GM12878 (cell line): ENCODE data around the gene GRAMD1A. TPM values are rescaled to one million over a fixed set of nuclear protein-coding genes. Genes with fewer than 3 reads are reported as not detected.
A peak's percentile ranks its signal among the peaks of the same experiment; 100 is the strongest.

ENCODE experiments used
- ATAC-seq: fragments of 200-7000 bp; cut with Tn5 transposase; 3 replicates; pipeline ENCODE4 v1.9.1; 2020; ENCODE audit warnings: mild to moderate bottlenecking, moderate library complexity
- BruUV-seq: library from RNA; stranded (reverse); fragments of 400-500 nt; replicated peaks from 2 replicates; lab custom pipeline; 2021; lab: Mats Ljungman, UMichigan
- CTCF ChIA-PET: fragments of 300-600 bp; sonication (Branson Sonifier 250); formaldehyde crosslinking; extraction: SDS; loops from one replicate; lab custom pipeline; 2021; ENCODE audit warnings: inconsistent platforms; lab: Yijun Ruan, JAX
- POLR2A ChIA-PET: fragments of 350-600 bp; formaldehyde crosslinking; extraction: SDS; loops from one replicate; lab custom pipeline; 2021; ENCODE audit warnings: inconsistent platforms; lab: Charles Lee
- RAD21 ChIA-PET: fragments of 300-600 bp; sonication (Branson Sonifier 250); formaldehyde crosslinking; loops from one replicate; lab custom pipeline; 2023; ENCODE audit warnings: antibody characterized with exemption; ENCODE audit not compliant: unreplicated experiment; lab: Charles Lee
- SMC1A ChIA-PET: fragments of 300-600 bp; sonication (Branson Sonifier 250); formaldehyde crosslinking; loops from one replicate; lab custom pipeline; 2023; ENCODE audit not compliant: unreplicated experiment, uncharacterized antibody; lab: Charles Lee
- DNase-seq: peaks from one replicate; pipeline ENCODE4 v3.0.0-alpha.2; 2011; ENCODE audit warnings: low read depth, low spot score
- FAIRE-seq: peaks from 3 replicates; lab custom pipeline; 2011; peaks lifted over from hg19 to GRCh38; lab: Jason Lieb, UNC
- H2AFZ ChIP-seq: 2 replicates; pipeline ENCODE4 v1.6.0; 2011; ENCODE audit warnings: low read depth, low read length, control low read depth; ENCODE audit not compliant: control insufficient read depth
- H3K27ac ChIP-seq: 2 replicates; pipeline ENCODE4 v1.5.1; 2011; ENCODE audit warnings: control low read depth; ENCODE audit not compliant: control insufficient read depth, insufficient read depth
- H3K27me3 ChIP-seq, 2 experiments: replicated peaks in 1 of 2; 2 replicates each; pipeline versions ENCODE4 v1.6.0 to v1.6.1; 2011; ENCODE audit warnings: low read length in 1 of 2; ENCODE audit not compliant: control insufficient read depth in 2 of 2, insufficient read depth in 2 of 2
- H3K36me3 ChIP-seq, 2 experiments: 2 replicates each; pipeline ENCODE4 v1.5.1; 2011; ENCODE audit warnings: low read length in 1 of 2; ENCODE audit not compliant: control insufficient read depth in 2 of 2, insufficient read depth in 2 of 2
- H3K4me1 ChIP-seq: 2 replicates; pipeline ENCODE4 v1.6.1; 2011; ENCODE audit warnings: mild to moderate bottlenecking, low read length, moderate library complexity, mixed read lengths; ENCODE audit not compliant: control insufficient read depth, insufficient read depth
- H3K4me2 ChIP-seq: 2 replicates; pipeline ENCODE4 v1.6.0; 2011; ENCODE audit warnings: control low read depth; ENCODE audit not compliant: control insufficient read depth, insufficient read depth
- H3K4me3 ChIP-seq: fragments of 200-600 bp; sonication (generic); 2 replicates; pipeline ENCODE4 v1.5.1; 2016
- H3K79me2 ChIP-seq: 2 replicates; pipeline ENCODE4 v1.6.0; 2011; ENCODE audit warnings: low read length; ENCODE audit not compliant: control insufficient read depth, insufficient read depth
- H3K9ac ChIP-seq: 2 replicates; pipeline ENCODE4 v1.8.0; 2011; ENCODE audit warnings: low read length, control low read depth, mixed read lengths; ENCODE audit not compliant: control insufficient read depth, insufficient read depth
- H3K9me3 ChIP-seq: replicated peaks from 3 replicates; pipeline ENCODE4 v1.5.1; 2011; ENCODE audit warnings: mild to moderate bottlenecking, low read length; ENCODE audit not compliant: control insufficient read depth, insufficient read depth
- H4K20me1 ChIP-seq: 2 replicates; pipeline ENCODE4 v1.6.0; 2011; ENCODE audit not compliant: control insufficient read depth, insufficient read depth
- HDGF ChIP-seq: fragments of 450-650 bp; IDR thresholded peaks from 2 replicates; pipeline ENCODE4 v1.6.1; 2016; ENCODE audit warnings: antibody characterized with exemption
- PKNOX1 ChIP-seq: fragments of 450-650 bp; IDR thresholded peaks from 2 replicates; pipeline ENCODE4 v1.6.1; 2016; ENCODE audit warnings: mild to moderate bottlenecking
- WGBS: methylation state at CpG from one replicate; pipeline ENCODE4 v1.1.6; 2016; ENCODE audit warnings: low lambda C conversion rate; ENCODE audit not compliant: insufficient replicate concordance, insufficient coverage; ENCODE audit errors: missing lambda C conversion rate; 5-methylcytosine and 5-hydroxymethylcytosine counted together
- in situ Hi-C: fragments of 300-500 bp; cut with MboI; formaldehyde crosslinking; loops from 9 replicates; pipeline ENCODE4 v1.14.3; 2018; ENCODE audit warnings: mixed read lengths
- intact Hi-C: fragments of 100-400 bp; cut with micrococcal nuclease; formaldehyde crosslinking; loops from one replicate; pipeline ENCODE4 v1.14.2; 2022; ENCODE audit not compliant: unreplicated experiment
- polyA plus RNA-seq, 11 experiments: library from polyadenylated mRNA; depleted of rRNA in 4 of 11; unstranded in 6 of 11; stranded (reverse) in 5 of 11; fragments of >200 nt; fragmentation: Nextera tagmentation in 4 of 11; fragmentation: Illumina TruSeq in 1 of 11; extraction: Ambion mirVana in 4 of 11; extraction: Trizol in 1 of 11; gene quantifications; 1 replicate in 1 of 11; 2 replicates in 10 of 11; pipeline versions ENCODE4 v1.2.1 to v1.2.3, GENCODE V29; 2011 to 2016; ENCODE audit warnings: inconsistent platforms in 2 of 11, missing spikeins in 2 of 11, low read depth in 1 of 11
- total RNA-seq, 4 experiments: library from RNA; depleted of rRNA in 3 of 4; stranded (reverse); fragments of >200 nt in 3 of 4; fragmentation: Illumina TruSeq in 1 of 4; extraction: Trizol in 1 of 4; gene quantifications; 2 replicates each; pipeline versions ENCODE4 v1.2.1 to v1.2.3, GENCODE V29; 2013 to 2021

Gene GRAMD1A
- total and polyA plus RNA-seq, 10 of the 15 experiments (the other 5 are each of a cell fraction or from before 2014, with no cell fraction given) = 0.79 to 73.6 (median 35.3) TPM

- Histone ChIP-seq H3K4me2 (peak overlapping the region; percentile 81), H3K4me1 (peaks cover 4% of the 10 kb centered on the region), H3K79me2 (peaks cover 7% of the 10 kb centered on the region), H4K20me1 (no peaks in the 10 kb centered on the region), H3K27ac (no peak overlapping the region), H2AFZ (no peak overlapping the region), H3K4me3 (peak overlapping the region; percentile 80), H3K9ac (no peak overlapping the region), H3K36me3 (peaks cover 10 to 12% of the 10 kb centered on the region in 2 experiments; a peak in 3 of 4 replicates), H3K9me3 (peaks cover 37% of the 10 kb centered on the region), H3K27me3 (no peaks in the 10 kb centered on the region)
- ChIA-PET RAD21 (no interaction called here), POLR2A (no interaction called here), SMC1A (interaction anchor here (0.6 to 2.2 kb wide), 2 partner anchors 11 to 524 kb away, joined by 4 to 7 read pairs; no protein-coding TSS in a partner anchor), CTCF (interaction anchor here (1.2 to 1.7 kb wide), 2 partner anchors 11 to 52 kb away, joined by 4 to 5 read pairs; no protein-coding TSS in a partner anchor)
- DNase-seq = no peak
- 73% methylated on average over 5 of the region's 5 CpGs for WGBS
- FAIRE-seq = peak; percentile 31
- TF ChIP-seq PKNOX1 = 0 out of 2 replicates have a peak, but pooled peaks have one; percentile 11
- TF ChIP-seq HDGF = no peak
- in situ Hi-C loops (loop anchor here (25.0 kb wide), 1 partner anchor 1400 kb away; no protein-coding TSS in a partner anchor), intact Hi-C loops (no loop called here)
- ATAC-seq = peak; percentile 24; the same call in 2 of the 3 replicates
- BruUV-seq = TSS peak; percentile 44
These were observed 38.1 kb upstream of the GRAMD1A start for GRCh38 chr19:34961775-34962686.
